WTC11 (cell line): ENCODE data around the gene BNC1.

Experiments
- GABPB1 ChIP-seq: sonication (generic); formaldehyde crosslinking; IDR thresholded peaks from 2 replicates; pipeline ENCODE4 v1.8.1; 2023; ENCODE audit warnings: mild to moderate bottlenecking, missing genetic modification reagents
- IRF2 ChIP-seq: sonication (generic); formaldehyde crosslinking; IDR thresholded peaks from 2 replicates; pipeline ENCODE4 v1.8.0; 2022; ENCODE audit warnings: low read depth, missing genetic modification reagents, borderline replicate concordance
- SMAD4 ChIP-seq: sonication (generic); formaldehyde crosslinking; IDR thresholded peaks from 2 replicates; pipeline ENCODE4 v1.8.0; 2022; ENCODE audit warnings: mild to moderate bottlenecking, missing genetic modification reagents
- TF ChIP-seq, protein P1 (sequence below): sonication (generic); formaldehyde crosslinking; IDR thresholded peaks from 2 replicates; pipeline ENCODE4 v1.8.0; 2022; ENCODE audit warnings: mild to moderate bottlenecking, missing genetic modification reagents
- TF ChIP-seq, protein P2 (sequence below): fragments of 200-600 bp; IDR thresholded peaks from 2 replicates; pipeline ENCODE4 v1.8.0; 2022; ENCODE audit warnings: antibody characterized with exemption
- TF ChIP-seq, protein P3 (sequence below): sonication (generic); formaldehyde crosslinking; IDR thresholded peaks from 2 replicates; pipeline ENCODE4 v1.8.1; 2022; ENCODE audit warnings: low read depth, mild to moderate bottlenecking, moderate library complexity, missing genetic modification reagents, borderline replicate concordance
- TF ChIP-seq, protein P4 (sequence below): sonication (generic); formaldehyde crosslinking; IDR thresholded peaks from 2 replicates; pipeline ENCODE4 v1.8.1; 2023; ENCODE audit warnings: mild to moderate bottlenecking, moderate library complexity, missing genetic modification reagents
- TF ChIP-seq, protein P5 (sequence below): sonication (generic); formaldehyde crosslinking; IDR thresholded peaks from 2 replicates; pipeline ENCODE4 v1.8.0; 2022; ENCODE audit warnings: mild to moderate bottlenecking, missing genetic modification reagents
- TF ChIP-seq, protein P6 (sequence below): sonication (generic); formaldehyde crosslinking; IDR thresholded peaks from 2 replicates; pipeline ENCODE4 v1.8.1; 2023; ENCODE audit warnings: mild to moderate bottlenecking, missing genetic modification reagents, borderline replicate concordance
- TF ChIP-seq, protein P7 (sequence below): sonication (generic); formaldehyde crosslinking; IDR thresholded peaks from 2 replicates; pipeline ENCODE4 v1.8.1; 2023; ENCODE audit warnings: mild to moderate bottlenecking, missing genetic modification reagents

DNA sequence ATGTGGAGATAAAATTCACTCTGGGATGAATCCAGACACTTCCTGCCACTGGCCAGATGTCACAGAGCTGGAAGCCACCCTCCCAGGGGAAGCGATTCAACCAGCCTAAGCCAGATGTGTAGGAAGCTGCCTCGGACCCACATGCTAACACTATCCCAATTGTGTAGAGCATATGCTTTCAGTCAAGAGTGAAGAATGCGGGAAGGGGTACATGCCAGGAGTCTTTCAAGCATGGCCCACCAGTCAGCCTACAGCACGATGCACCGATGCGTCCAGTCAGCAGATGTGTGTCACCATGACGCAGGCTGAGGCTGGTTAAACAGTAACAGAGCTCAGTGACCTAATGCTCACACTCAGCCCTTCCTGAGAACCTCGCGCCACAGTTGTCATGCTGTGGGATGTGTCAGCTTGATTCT is 38.8 kb upstream of the BNC1 start:
- TF ChIP-seq, protein P1, sequence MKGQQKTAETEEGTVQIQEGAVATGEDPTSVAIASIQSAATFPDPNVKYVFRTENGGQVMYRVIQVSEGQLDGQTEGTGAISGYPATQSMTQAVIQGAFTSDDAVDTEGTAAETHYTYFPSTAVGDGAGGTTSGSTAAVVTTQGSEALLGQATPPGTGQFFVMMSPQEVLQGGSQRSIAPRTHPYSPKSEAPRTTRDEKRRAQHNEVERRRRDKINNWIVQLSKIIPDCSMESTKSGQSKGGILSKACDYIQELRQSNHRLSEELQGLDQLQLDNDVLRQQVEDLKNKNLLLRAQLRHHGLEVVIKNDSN (CRISPR knock-in tag), result no peak
- TF ChIP-seq, protein P2, sequence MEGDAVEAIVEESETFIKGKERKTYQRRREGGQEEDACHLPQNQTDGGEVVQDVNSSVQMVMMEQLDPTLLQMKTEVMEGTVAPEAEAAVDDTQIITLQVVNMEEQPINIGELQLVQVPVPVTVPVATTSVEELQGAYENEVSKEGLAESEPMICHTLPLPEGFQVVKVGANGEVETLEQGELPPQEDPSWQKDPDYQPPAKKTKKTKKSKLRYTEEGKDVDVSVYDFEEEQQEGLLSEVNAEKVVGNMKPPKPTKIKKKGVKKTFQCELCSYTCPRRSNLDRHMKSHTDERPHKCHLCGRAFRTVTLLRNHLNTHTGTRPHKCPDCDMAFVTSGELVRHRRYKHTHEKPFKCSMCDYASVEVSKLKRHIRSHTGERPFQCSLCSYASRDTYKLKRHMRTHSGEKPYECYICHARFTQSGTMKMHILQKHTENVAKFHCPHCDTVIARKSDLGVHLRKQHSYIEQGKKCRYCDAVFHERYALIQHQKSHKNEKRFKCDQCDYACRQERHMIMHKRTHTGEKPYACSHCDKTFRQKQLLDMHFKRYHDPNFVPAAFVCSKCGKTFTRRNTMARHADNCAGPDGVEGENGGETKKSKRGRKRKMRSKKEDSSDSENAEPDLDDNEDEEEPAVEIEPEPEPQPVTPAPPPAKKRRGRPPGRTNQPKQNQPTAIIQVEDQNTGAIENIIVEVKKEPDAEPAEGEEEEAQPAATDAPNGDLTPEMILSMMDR, result no peak
- TF ChIP-seq, protein P3, sequence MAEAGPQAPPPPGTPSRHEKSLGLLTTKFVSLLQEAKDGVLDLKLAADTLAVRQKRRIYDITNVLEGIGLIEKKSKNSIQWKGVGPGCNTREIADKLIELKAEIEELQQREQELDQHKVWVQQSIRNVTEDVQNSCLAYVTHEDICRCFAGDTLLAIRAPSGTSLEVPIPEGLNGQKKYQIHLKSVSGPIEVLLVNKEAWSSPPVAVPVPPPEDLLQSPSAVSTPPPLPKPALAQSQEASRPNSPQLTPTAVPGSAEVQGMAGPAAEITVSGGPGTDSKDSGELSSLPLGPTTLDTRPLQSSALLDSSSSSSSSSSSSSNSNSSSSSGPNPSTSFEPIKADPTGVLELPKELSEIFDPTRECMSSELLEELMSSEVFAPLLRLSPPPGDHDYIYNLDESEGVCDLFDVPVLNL (CRISPR knock-in tag), result no peak
- no peak for TF ChIP-seq SMAD4 (CRISPR knock-in tag)
- TF ChIP-seq, protein P4, sequence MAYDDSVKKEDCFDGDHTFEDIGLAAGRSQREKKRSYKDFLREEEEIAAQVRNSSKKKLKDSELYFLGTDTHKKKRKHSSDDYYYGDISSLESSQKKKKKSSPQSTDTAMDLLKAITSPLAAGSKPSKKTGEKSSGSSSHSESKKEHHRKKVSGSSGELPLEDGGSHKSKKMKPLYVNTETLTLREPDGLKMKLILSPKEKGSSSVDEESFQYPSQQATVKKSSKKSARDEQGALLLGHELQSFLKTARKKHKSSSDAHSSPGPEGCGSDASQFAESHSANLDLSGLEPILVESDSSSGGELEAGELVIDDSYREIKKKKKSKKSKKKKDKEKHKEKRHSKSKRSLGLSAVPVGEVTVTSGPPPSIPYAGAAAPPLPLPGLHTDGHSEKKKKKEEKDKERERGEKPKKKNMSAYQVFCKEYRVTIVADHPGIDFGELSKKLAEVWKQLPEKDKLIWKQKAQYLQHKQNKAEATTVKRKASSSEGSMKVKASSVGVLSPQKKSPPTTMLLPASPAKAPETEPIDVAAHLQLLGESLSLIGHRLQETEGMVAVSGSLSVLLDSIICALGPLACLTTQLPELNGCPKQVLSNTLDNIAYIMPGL (CRISPR knock-in tag), result no peak
- TF ChIP-seq, protein P5, sequence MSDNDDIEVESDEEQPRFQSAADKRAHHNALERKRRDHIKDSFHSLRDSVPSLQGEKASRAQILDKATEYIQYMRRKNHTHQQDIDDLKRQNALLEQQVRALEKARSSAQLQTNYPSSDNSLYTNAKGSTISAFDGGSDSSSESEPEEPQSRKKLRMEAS (CRISPR knock-in tag), result no peak
- TF ChIP-seq GABPB1, result no peak
- TF ChIP-seq, protein P6, sequence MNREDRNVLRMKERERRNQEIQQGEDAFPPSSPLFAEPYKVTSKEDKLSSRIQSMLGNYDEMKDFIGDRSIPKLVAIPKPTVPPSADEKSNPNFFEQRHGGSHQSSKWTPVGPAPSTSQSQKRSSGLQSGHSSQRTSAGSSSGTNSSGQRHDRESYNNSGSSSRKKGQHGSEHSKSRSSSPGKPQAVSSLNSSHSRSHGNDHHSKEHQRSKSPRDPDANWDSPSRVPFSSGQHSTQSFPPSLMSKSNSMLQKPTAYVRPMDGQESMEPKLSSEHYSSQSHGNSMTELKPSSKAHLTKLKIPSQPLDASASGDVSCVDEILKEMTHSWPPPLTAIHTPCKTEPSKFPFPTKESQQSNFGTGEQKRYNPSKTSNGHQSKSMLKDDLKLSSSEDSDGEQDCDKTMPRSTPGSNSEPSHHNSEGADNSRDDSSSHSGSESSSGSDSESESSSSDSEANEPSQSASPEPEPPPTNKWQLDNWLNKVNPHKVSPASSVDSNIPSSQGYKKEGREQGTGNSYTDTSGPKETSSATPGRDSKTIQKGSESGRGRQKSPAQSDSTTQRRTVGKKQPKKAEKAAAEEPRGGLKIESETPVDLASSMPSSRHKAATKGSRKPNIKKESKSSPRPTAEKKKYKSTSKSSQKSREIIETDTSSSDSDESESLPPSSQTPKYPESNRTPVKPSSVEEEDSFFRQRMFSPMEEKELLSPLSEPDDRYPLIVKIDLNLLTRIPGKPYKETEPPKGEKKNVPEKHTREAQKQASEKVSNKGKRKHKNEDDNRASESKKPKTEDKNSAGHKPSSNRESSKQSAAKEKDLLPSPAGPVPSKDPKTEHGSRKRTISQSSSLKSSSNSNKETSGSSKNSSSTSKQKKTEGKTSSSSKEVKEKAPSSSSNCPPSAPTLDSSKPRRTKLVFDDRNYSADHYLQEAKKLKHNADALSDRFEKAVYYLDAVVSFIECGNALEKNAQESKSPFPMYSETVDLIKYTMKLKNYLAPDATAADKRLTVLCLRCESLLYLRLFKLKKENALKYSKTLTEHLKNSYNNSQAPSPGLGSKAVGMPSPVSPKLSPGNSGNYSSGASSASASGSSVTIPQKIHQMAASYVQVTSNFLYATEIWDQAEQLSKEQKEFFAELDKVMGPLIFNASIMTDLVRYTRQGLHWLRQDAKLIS (CRISPR knock-in tag), result no peak
- TF ChIP-seq IRF2, result no peak
- TF ChIP-seq, protein P7, sequence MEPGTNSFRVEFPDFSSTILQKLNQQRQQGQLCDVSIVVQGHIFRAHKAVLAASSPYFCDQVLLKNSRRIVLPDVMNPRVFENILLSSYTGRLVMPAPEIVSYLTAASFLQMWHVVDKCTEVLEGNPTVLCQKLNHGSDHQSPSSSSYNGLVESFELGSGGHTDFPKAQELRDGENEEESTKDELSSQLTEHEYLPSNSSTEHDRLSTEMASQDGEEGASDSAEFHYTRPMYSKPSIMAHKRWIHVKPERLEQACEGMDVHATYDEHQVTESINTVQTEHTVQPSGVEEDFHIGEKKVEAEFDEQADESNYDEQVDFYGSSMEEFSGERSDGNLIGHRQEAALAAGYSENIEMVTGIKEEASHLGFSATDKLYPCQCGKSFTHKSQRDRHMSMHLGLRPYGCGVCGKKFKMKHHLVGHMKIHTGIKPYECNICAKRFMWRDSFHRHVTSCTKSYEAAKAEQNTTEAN (CRISPR knock-in tag), result no peak
